ENCODE measurements around the gene WASHC1. TPM values are rescaled to one million over a fixed set of nuclear protein-coding genes. Genes with fewer than 3 reads are reported as not detected.
"Not testable (repeated sequence)": the region's sequence is repeated elsewhere in the genome, so short reads cannot be mapped to it uniquely, and the experiment has no call there.

Gene WASHC1
- total and polyA plus RNA-seq, 5 donors from 2014 or later: 0.89 to 25.6 (median 1.3) TPM

- H3K36me3 ChIP-seq (ENCODE audit: control insufficient read depth, insufficient read depth, low read length); H3K4me1 Mint-ChIP-seq; H3K4me1 ChIP-seq (ENCODE audit: control insufficient read depth, insufficient read depth, low read length, poor library complexity, severe bottlenecking); H3K36me3 Mint-ChIP-seq; H3K4me3 Mint-ChIP-seq; H3K27ac ChIP-seq (ENCODE audit: insufficient read depth, low read length, poor library complexity, severe bottlenecking); H3K4me3 ChIP-seq (ENCODE audit: low read depth, low read length); H3K9me3 ChIP-seq (ENCODE audit: control insufficient read depth in 2 of 2, low read length in 2 of 2); ATAC-seq (ENCODE audit: low read depth in 2 of 2); H3K27me3 ChIP-seq (ENCODE audit: control insufficient read depth, insufficient read depth, low read length); H3K9me3 Mint-ChIP-seq; H3K27me3 Mint-ChIP-seq; H3K27ac Mint-ChIP-seq: not testable (repeated sequence)
- DNase-seq: peak in 1 of 3 donors; percentile 27
These were observed 19.0 kb downstream of the WASHC1 start for GRCh38 chr9:10207-10606.

Other genes starting within 250 kb of the WASHC1 start
- 0.32 TPM for gene FOXD4, start 89.0 kb upstream of the WASHC1 start, total RNA-seq
- not detected for gene FOXD4, start 89.0 kb upstream of the WASHC1 start, polyA plus RNA-seq
- gene ZNG1A, start 149.6 kb upstream of the WASHC1 start, total RNA-seq: 28.5 TPM
- 10 to 100 TPM; 12.3 to 22.3 (median 17.4) TPM for gene ZNG1A, start 149.6 kb upstream of the WASHC1 start, polyA plus RNA-seq
- 219 TPM for gene DOCK8, start 185.4 kb upstream of the WASHC1 start, total RNA-seq
- 10 to 100 TPM; 51.8 to 59.2 (median 53.8) TPM for gene DOCK8, start 185.4 kb upstream of the WASHC1 start, polyA plus RNA-seq

All from CD4-positive, CD25-positive, alpha-beta regulatory T cell (primary cell).